SK-N-SH (cell line): ENCODE data around the gene LRAT. TPM values are rescaled to one million over a fixed set of nuclear protein-coding genes. Genes with fewer than 3 reads are reported as not detected.

Experiments
- CTCF ChIA-PET: fragments of 300-600, 350-600 bp; formaldehyde crosslinking; extraction: SDS; loops from one replicate; lab custom pipeline; 2021; lab: Yijun Ruan, JAX
- POLR2A ChIA-PET: fragments of 350-600 bp; sonication (Branson Sonifier 250); formaldehyde crosslinking; extraction: SDS; loops from one replicate; lab custom pipeline; 2020; ENCODE audit warnings: antibody characterized with exemption, inconsistent platforms; lab: Yijun Ruan, JAX
- DNase-seq: peaks from one replicate; pipeline ENCODE4 v3.0.0; 2012
- H2AFZ ChIP-seq: fragments of 200-600 bp; sonication (generic); 2 replicates; pipeline ENCODE4 v1.8.1; 2016; ENCODE audit warnings: antibody characterized with exemption, mild to moderate bottlenecking, low read depth
- H3F3A ChIP-seq: fragments of 200-600 bp; sonication (generic); replicated peaks from 2 replicates; pipeline ENCODE3; 2016; ENCODE audit warnings: antibody characterized with exemption, mild to moderate bottlenecking; ENCODE audit not compliant: insufficient read depth
- H3K27ac ChIP-seq, 2 experiments: fragments of 200-500 bp in 1 of 2; fragments of 200-600 bp in 1 of 2; sonication (Bioruptor generic) in 1 of 2; sonication (generic), shearing (Covaris generic) in 1 of 2; 2 replicates each; pipeline versions ENCODE4 v1.5.1 to v1.6.1; 2014 to 2016; ENCODE audit warnings: low read depth in 2 of 2, inconsistent platforms in 1 of 2, low read length in 1 of 2, mild to moderate bottlenecking in 1 of 2, mixed read lengths in 1 of 2
- H3K27me3 ChIP-seq: fragments of 200-600 bp; sonication (generic), shearing (Covaris generic); 2 replicates; pipeline ENCODE4 v1.6.1; 2016; ENCODE audit warnings: mixed run types; ENCODE audit not compliant: insufficient read depth
- H3K36me3 ChIP-seq, 2 experiments: fragments of 200-500 bp in 1 of 2; fragments of 200-600 bp in 1 of 2; sonication (Bioruptor generic) in 1 of 2; sonication (generic) in 1 of 2; replicated peaks in 1 of 2; 2 replicates each; pipeline versions ENCODE3 to v1.5.1; 2014 to 2016; ENCODE audit warnings: low read length in 1 of 2, mild to moderate bottlenecking in 1 of 2; ENCODE audit not compliant: insufficient read depth in 2 of 2, control insufficient read depth in 1 of 2
- H3K4me1 ChIP-seq, 2 experiments: fragments of 200-500 bp in 1 of 2; fragments of 200-600 bp in 1 of 2; sonication (Bioruptor generic) in 1 of 2; sonication (generic), shearing (Covaris generic) in 1 of 2; 2 replicates each; pipeline versions ENCODE4 v1.5.1 to v1.6.1; 2014 to 2016; ENCODE audit warnings: low read depth in 1 of 2, low read length in 1 of 2, mixed run types in 1 of 2; ENCODE audit not compliant: insufficient read depth in 2 of 2, control insufficient read depth in 1 of 2
- H3K4me2 ChIP-seq: fragments of 200-600 bp; sonication (generic), shearing (Covaris generic); 2 replicates; pipeline ENCODE4 v1.6.1; 2017; ENCODE audit warnings: mixed run types
- H3K4me3 ChIP-seq, 2 experiments: fragments of 200-500 bp in 1 of 2; fragments of 200-600 bp in 1 of 2; sonication (Bioruptor generic) in 1 of 2; sonication (generic), shearing (Covaris generic) in 1 of 2; 2 replicates each; pipeline versions ENCODE4 v1.5.1 to v1.8.1; 2014 to 2016; ENCODE audit warnings: low read depth in 2 of 2, inconsistent platforms in 1 of 2, low read length in 1 of 2, mild to moderate bottlenecking in 1 of 2, mixed read lengths in 1 of 2, moderate library complexity in 1 of 2
- H3K79me2 ChIP-seq: fragments of 200-600 bp; sonication (generic); 2 replicates; pipeline ENCODE4 v1.8.1; 2017; ENCODE audit warnings: mild to moderate bottlenecking; ENCODE audit not compliant: insufficient read depth
- H3K9ac ChIP-seq: fragments of 200-600 bp; sonication (generic); 2 replicates; pipeline ENCODE4 v1.6.1; 2017; ENCODE audit warnings: mixed run types
- H3K9me2 ChIP-seq: fragments of 200-600 bp; sonication (generic); 2 replicates; pipeline ENCODE4 v1.6.1; 2017; ENCODE audit warnings: mixed run types
- H3K9me3 ChIP-seq: fragments of 200-600 bp; sonication (generic); 2 replicates; pipeline ENCODE4 v1.6.1; 2017; ENCODE audit warnings: mixed run types, mild to moderate bottlenecking, moderate library complexity
- H4K20me1 ChIP-seq: fragments of 200-600 bp; sonication (generic); 2 replicates; pipeline ENCODE4 v1.6.1; 2017; ENCODE audit warnings: mild to moderate bottlenecking, mixed run types; ENCODE audit not compliant: insufficient read depth
- CHD2 ChIP-seq: fragments of 150-350 bp; IDR thresholded peaks from 2 replicates; pipeline ENCODE4 v1.6.1; 2018; ENCODE audit warnings: low read length; ENCODE audit not compliant: partially characterized antibody
- ELF1 ChIP-seq: IDR thresholded peaks from 2 replicates; pipeline ENCODE4 v1.4.0; 2012
- EP300 ChIP-seq, 2 experiments: IDR thresholded peaks; 2 replicates each; pipeline versions ENCODE4 v1.4.0 to v1.6.1; 2012; ENCODE audit warnings: borderline replicate concordance in 1 of 2, low read depth in 1 of 2, low read length in 1 of 2
- EZH2phosphoT487 ChIP-seq: fragments of 200-600 bp; sonication (generic); IDR thresholded peaks from 2 replicates; pipeline ENCODE4 v1.6.1; 2017; ENCODE audit warnings: low read depth, mixed run types, mild to moderate bottlenecking, antibody characterized with exemption, moderate library complexity, borderline replicate concordance
- FOXJ3 ChIP-seq: sonication (generic); formaldehyde crosslinking; IDR thresholded peaks from 2 replicates; pipeline ENCODE4 v1.5.1; 2020; ENCODE audit warnings: mild to moderate bottlenecking, missing genetic modification reagents
- FOXM1 ChIP-seq: IDR thresholded peaks from 2 replicates; pipeline ENCODE4 v1.4.0; 2012; ENCODE audit warnings: low read depth, mild to moderate bottlenecking
- GATA2 ChIP-seq: sonication (generic); formaldehyde crosslinking; IDR thresholded peaks from 2 replicates; pipeline ENCODE4 v1.5.0; 2020; ENCODE audit warnings: mild to moderate bottlenecking, missing genetic modification reagents
- IRF3 ChIP-seq: fragments of 150-350 bp; IDR thresholded peaks from 2 replicates; pipeline ENCODE4 v1.6.1; 2016; ENCODE audit warnings: mild to moderate bottlenecking, low read depth, low read length
- JUND ChIP-seq: IDR thresholded peaks from 2 replicates; pipeline ENCODE4 v1.4.0; 2012
- MXI1 ChIP-seq: IDR thresholded peaks from 2 replicates; pipeline ENCODE4 v1.6.1; 2012; ENCODE audit warnings: mild to moderate bottlenecking, low read depth, low read length, improper control_type of control experiment
- NFIC ChIP-seq: IDR thresholded peaks from 2 replicates; pipeline ENCODE4 v1.4.0; 2012; ENCODE audit warnings: borderline replicate concordance
- NRF1 ChIP-seq: IDR thresholded peaks from 2 replicates; pipeline ENCODE4 v1.6.1; 2012; ENCODE audit warnings: low read depth, mild to moderate bottlenecking, low read length
- PBX3 ChIP-seq: IDR thresholded peaks from 2 replicates; pipeline ENCODE4; 2012
- POLR2AphosphoS5 ChIP-seq: IDR thresholded peaks from 2 replicates; pipeline ENCODE4 v1.6.1; 2012; ENCODE audit warnings: low read depth, low read length
- RAD21 ChIP-seq: IDR thresholded peaks from 2 replicates; pipeline ENCODE4 v1.6.1; 2012; ENCODE audit warnings: mild to moderate bottlenecking, low read length
- RCOR1 ChIP-seq: fragments of 150-350 bp; IDR thresholded peaks from 2 replicates; pipeline ENCODE4 v1.6.1; 2017; ENCODE audit warnings: antibody characterized with exemption, low read length
- RXRA ChIP-seq: IDR thresholded peaks from 2 replicates; pipeline ENCODE4 v1.4.0; 2012; ENCODE audit warnings: low read depth, mild to moderate bottlenecking, borderline replicate concordance
- SIN3A ChIP-seq: IDR thresholded peaks from 2 replicates; pipeline ENCODE4 v1.6.1; 2012; ENCODE audit warnings: low read depth, mild to moderate bottlenecking, low read length, moderate library complexity, borderline replicate concordance
- SMC3 ChIP-seq: IDR thresholded peaks from 2 replicates; pipeline ENCODE4 v1.6.1; 2012; ENCODE audit warnings: low read depth, low read length, improper control_type of control experiment
- TCF12 ChIP-seq: IDR thresholded peaks from 2 replicates; pipeline ENCODE4 v1.4.0; 2012
- TEAD4 ChIP-seq: IDR thresholded peaks from 2 replicates; pipeline ENCODE4 v1.4.0; 2012; ENCODE audit warnings: mild to moderate bottlenecking, borderline replicate concordance; ENCODE audit not compliant: insufficient read depth
- USF2 ChIP-seq: fragments of 150-350 bp; IDR thresholded peaks from 2 replicates; pipeline ENCODE4 v1.6.1; 2017; ENCODE audit warnings: antibody characterized with exemption, low read length, low read depth, borderline replicate concordance
- YY1 ChIP-seq: IDR thresholded peaks from 2 replicates; pipeline ENCODE4 v1.4.0; 2012; ENCODE audit warnings: low read depth, mild to moderate bottlenecking
- WGBS: methylation state at CpG from one replicate; pipeline ENCODE4 v1.1.6; 2017; ENCODE audit warnings: low lambda C conversion rate; 5-methylcytosine and 5-hydroxymethylcytosine counted together
- polyA plus RNA-seq, 3 experiments: library from polyadenylated mRNA; depleted of rRNA; stranded (reverse); fragments of >200 nt; gene quantifications; 2 replicates each; pipeline ENCODE4 v1.2.3, GENCODE V29; 2012
- TF ChIP-seq, protein P1 (sequence below): IDR thresholded peaks from 2 replicates; pipeline ENCODE4 v1.4.0; 2012; ENCODE audit warnings: low read depth, borderline replicate concordance

The LRAT gene
- polyA plus RNA-seq, 1 of the 3 experiments (the other 2 are of a cell fraction) = not detected

DNA sequence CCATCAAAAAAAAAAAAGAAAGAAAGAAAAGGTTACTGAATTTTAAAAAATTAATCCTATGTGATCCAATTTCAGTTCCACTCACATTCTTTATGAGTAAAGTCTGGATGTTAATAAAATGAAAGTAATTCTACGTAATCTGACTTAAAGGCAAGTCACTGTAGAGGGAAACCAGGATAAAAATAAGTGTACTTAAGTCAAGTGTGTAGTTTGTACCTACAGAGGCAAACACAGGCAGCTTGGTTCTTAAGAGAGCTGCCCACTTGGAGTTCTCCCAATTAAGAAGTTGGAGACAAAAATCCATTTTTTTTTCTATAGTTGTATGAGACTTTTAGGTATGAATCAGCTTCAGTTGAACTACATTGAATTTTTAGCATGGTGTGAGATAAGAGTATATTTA lies 7.0 kb upstream of the LRAT start:
- Histone ChIP-seq H3K27ac (no peak overlapping the region), H3K27me3 (peaks cover 15% of the 10 kb centered on the region), H3K4me2 (peak overlapping the region; percentile 13; the same call in 1 of the 2 replicates), H3K4me1 (no peaks in the 10 kb centered on the region; a peak in 1 of 4 replicates), H3F3A (no peaks in the 10 kb centered on the region), H3K36me3 (no peaks in the 10 kb centered on the region), H3K9ac (no peak overlapping the region), H3K9me2 (no peaks in the 10 kb centered on the region), H3K79me2 (no peaks in the 10 kb centered on the region), H3K4me3 (no peak overlapping the region; a peak in 1 of 4 replicates), H4K20me1 (no peaks in the 10 kb centered on the region), H2AFZ (no peak overlapping the region), H3K9me3 (no peaks in the 10 kb centered on the region)
- CTCF ChIA-PET = no interaction called here
- no peak for DNase-seq
- POLR2A ChIA-PET = no interaction called here
- 5% methylated on average over 1 of the region's 1 CpG for WGBS
- TF ChIP-seq, protein P1, sequence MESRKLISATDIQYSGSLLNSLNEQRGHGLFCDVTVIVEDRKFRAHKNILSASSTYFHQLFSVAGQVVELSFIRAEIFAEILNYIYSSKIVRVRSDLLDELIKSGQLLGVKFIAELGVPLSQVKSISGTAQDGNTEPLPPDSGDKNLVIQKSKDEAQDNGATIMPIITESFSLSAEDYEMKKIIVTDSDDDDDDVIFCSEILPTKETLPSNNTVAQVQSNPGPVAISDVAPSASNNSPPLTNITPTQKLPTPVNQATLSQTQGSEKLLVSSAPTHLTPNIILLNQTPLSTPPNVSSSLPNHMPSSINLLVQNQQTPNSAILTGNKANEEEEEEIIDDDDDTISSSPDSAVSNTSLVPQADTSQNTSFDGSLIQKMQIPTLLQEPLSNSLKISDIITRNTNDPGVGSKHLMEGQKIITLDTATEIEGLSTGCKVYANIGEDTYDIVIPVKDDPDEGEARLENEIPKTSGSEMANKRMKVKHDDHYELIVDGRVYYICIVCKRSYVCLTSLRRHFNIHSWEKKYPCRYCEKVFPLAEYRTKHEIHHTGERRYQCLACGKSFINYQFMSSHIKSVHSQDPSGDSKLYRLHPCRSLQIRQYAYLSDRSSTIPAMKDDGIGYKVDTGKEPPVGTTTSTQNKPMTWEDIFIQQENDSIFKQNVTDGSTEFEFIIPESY = no peak
- TF ChIP-seq NFIC (no peak), NRF1 (no peak), MXI1 (no peak), USF2 (no peak), PBX3 (no peak), EZH2phosphoT487 (no peak), IRF3 (no peak), CHD2 (no peak), RCOR1 (no peak), RAD21 (no peak)

GRCh38 chr4:154738426-154738825 lies 5.4 kb upstream of the LRAT start:
- Histone ChIP-seq H3K9ac (no peak overlapping the region), H3K27me3 (peaks cover 29% of the 10 kb centered on the region), H3K4me1 (no peaks in the 10 kb centered on the region; a peak in 1 of 4 replicates), H3K36me3 (no peaks in the 10 kb centered on the region), H3K79me2 (no peaks in the 10 kb centered on the region), H3F3A (no peaks in the 10 kb centered on the region), H3K4me2 (no peak overlapping the region), H2AFZ (no peak overlapping the region), H4K20me1 (no peaks in the 10 kb centered on the region), H3K27ac (no peak overlapping the region), H3K4me3 (no peak overlapping the region), H3K9me2 (no peaks in the 10 kb centered on the region), H3K9me3 (no peaks in the 10 kb centered on the region)
- no peak for DNase-seq
- WGBS = 0% methylated on average over 2 of the region's 2 CpGs
- CTCF ChIA-PET = no interaction called here
- POLR2A ChIA-PET = no interaction called here
- TF ChIP-seq EP300 (IDR thresholded peaks at IDR 0.05; ENCODE audit: borderline replicate concordance in 1 of 2, low read depth in 1 of 2, low read length in 1 of 2) (no peak), JUND (no peak), SMC3 (no peak), ELF1 (no peak), GATA2 (CRISPR knock-in tag) (no peak), NFIC (no peak), POLR2AphosphoS5 (no peak), RAD21 (no peak), NRF1 (no peak), TCF12 (no peak), TEAD4 (no peak), FOXJ3 (no peak), RXRA (no peak), IRF3 (no peak), FOXM1 (no peak), SIN3A (no peak), MXI1 (no peak), YY1 (no peak)
